GM21390 (cell line): ENCODE data around the gene PRMT2.

Source experiments
- ATAC-seq: cut with Tn5 transposase; IDR thresholded peaks from one replicate; pipeline ENCODE4 v1.9.1; 2021; ENCODE audit not compliant: unreplicated experiment

Gene PRMT2

DNA sequence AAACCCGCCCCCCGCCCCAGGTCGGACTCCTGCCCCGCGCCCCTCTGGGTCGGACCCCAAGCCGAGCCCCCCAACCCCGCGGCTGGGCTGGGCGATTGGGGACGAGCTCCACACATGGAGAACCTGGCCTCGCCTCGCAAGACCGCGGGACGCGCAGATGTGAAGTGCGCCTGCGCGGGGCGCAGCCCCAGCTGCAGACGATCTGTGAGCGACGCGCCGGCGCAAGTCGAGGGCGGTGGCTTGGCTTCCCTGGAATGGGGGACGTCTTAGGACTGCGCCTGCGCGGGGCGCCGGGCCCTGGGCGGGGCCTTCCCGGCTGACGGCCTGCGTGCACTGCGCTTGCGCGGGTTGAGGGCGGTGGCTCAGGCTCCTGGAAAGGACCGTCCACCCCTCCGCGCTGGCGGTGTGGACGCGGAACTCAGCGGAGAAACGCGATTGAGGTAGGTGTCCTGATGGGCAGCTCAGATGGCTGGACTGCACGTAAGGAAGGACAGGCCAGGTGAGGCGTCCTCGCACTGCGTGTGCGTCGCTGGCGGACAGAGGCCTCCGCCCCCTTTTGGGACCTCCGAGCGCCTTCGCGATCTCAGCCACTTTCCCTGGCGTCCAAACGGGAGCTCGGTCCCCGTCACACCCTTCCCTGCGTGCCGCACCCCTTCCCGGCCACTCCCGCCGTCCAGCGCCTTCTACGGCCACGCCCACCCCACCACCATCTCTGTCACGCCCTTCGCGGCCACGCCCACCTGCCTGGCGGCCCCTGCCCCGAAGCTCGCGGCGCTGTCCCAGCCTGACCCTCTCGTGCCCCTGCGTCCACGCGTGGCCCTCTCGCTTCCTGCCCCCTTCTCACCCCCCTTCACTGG is at the start of gene PRMT2:
Gene PRMT2, plus strand, starts transcription at position 351 of the 857 bp plus-strand sequence. CDS start 1,278 bp downstream, outside the sequence.
- ATAC-seq: peak; percentile 89

DNA sequence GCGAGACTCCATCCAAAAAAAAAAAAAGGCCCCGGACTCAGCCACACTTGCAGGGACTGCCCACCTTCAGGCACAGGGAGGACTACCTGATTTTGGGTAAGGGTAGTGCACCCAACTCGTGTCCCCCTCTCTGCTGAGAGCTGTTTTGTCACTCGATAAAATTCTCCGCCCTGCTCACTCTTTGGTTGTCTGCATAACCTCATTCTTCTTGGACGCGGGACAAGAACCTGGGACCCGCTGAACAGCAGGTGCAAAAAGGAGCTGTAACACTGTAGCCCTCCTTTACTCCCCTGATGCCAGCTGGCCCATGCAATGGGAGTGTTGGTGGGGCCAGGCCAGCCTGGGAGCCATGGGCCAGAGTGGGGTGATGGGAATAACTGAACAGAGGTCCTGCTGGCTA is 41.2 kb upstream of the PRMT2 start:
- ATAC-seq: no peak

DNA sequence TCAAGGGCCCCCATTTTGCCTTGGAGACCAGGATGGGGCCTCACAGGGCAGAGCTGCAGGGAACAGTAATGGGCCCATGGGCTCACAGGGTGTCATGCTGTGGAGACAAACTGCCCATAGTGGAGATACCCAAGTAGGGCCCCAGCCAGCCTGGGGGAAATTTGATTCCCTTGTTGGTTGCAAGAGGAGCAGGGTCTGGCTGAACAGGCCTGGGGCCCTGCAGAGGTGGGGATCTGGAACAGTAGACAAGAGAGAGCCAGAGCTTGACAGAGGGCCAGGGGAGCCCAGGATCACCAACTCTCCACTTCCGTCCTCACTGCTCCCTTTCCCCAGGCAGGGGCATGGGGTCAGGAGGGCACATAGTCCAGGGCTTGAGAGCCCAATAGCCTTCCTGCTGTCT is 39.3 kb upstream of the PRMT2 start:
- ATAC-seq: no peak

DNA sequence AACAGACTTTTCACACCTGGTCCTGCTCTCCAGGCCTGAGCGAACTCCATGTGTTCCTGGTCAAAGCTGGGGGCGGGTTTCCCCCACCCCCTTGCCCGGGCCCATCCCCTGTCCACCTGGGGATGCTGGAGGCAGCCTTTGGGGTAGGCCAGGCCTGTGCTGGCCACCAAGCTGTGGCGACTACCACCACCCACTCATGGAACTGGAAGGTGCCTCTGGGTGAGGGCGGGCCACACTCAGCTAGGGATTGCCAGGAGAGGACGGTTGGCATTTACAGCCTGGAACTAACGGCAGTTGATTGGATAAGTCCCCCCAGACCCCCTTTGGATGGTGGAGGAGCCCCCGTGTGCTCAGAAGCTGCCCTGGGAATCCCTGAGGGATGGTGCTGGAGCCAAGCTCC is 38.4 kb upstream of the PRMT2 start:
- ATAC-seq: no peak

DNA sequence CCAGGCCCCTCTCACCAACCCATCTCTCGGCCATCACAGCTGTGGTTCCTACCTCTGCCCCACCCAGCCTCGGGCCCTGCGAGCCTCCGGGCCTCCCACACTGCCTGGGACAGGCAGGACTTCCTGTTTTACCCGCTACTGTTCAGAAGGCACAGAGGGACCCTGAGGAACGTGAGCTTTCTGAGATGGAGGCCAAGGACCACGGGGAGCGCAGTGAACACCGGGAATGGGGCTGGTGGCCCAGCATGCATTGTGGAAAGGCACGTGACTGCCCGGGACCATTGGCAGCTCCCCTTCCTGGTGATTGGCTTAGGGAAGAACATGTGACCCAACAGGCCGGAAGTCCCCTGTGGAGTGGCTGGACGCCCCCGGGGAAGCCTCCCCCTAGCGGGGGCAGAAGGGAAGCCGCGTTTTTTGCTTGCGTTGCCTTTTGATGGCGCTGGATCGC is 37.6 kb upstream of the PRMT2 start:
- no peak for ATAC-seq

DNA sequence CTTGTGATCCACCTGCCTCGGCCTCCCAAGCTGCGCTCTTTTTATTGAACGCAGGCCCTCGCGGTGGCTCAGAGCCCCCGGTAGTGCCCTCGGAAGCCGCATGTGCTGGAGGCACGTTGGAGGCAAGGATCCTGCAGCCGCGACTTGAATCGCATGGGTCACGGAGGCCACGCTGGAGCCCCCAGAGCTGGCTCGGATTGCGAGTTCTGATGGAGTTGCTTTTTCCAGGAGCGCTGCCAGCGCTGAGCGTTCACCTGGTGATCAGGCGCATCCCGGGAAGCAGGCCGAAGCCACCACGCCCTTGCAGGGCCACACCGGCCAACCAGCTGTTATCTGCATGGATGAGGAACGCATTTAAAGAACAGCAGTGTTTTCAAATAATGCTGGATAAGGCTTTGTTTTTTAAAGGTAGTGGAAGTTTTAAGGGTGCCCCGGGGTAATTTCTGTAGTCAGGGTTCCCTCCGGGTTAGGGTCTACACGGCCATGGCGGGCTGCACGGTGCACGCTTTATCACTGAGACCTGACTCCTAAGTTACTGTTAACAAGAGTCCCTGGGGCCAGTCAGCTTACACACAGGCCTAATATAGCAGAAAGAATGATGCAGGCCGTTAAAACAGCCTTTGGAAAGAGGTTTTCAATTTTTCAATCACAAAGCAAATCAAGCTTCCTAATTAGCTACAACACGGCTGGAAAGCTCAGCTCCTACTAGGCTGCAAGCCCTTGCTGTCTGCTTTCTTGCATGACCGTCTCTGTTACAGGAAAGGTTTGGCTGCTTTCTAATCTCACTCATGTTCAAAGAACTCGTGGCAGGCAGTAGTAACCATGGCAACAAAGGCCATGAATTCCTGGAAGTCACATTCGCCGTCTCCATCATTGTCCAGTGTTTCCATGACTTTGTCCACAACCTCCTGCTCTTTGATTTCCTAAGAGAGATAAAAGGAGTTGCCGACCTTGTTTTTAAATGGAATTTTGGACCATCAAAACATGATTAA is 36.6 kb upstream of the PRMT2 start:
- no peak for ATAC-seq

DNA sequence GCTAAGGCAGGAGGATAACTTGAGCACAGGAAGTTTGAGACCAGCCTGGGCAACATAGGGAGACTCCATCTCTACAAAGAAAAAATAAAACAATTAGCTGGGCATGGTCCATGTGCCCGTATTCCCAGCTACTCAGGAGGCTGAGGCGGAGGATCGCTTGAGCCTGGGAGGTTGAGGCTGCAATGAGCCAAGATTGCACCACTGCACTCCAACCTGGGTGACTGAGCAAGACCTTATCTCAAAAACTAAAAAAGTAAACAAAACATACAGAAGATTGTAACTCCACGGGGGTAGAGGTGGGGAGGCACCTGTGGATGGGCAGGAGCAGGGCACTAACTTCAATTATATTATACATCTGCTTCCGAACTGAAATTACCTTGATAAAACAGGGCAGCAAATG is 35.2 kb upstream of the PRMT2 start:
- no peak for ATAC-seq

DNA sequence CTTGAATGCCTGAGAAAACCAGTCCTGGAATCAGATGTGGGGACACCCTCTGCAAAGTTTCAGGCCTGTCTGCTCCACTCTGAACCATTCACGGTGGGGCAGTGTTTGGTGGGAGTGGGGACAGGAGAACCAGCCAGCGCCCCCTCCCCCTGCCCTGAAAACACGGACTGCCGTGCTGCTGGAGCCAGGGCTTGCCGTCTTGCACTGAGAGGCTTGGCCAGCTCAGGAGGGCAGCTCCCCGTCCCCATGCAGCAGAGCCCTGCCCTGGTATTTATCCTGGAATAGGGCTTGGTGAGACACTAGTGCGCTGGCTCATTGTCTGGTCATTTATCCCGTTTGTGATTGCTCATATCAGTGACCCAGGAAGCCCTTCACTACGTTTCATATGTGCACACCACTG is 34.5 kb upstream of the PRMT2 start:
- no peak for ATAC-seq

DNA sequence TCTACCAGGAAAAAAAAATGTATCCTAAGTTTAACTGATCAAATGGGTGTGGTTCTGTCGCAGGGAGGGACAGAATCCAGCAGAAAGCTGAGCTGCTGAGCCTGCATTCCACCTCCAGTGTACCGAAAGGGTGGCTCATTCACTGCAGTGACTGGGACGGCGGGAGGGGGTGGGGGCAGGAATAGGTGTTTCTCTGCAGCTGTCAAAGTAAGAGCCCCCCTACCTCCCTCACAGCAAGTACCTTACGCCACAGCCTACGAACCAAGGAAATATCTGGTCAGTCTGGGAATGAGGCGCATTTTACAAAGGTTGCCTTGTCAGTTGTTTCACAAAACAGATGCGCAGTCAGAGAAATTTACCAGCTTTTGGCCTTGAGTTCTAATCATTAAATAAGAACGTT is 32.2 kb upstream of the PRMT2 start:
- ATAC-seq: no peak

DNA sequence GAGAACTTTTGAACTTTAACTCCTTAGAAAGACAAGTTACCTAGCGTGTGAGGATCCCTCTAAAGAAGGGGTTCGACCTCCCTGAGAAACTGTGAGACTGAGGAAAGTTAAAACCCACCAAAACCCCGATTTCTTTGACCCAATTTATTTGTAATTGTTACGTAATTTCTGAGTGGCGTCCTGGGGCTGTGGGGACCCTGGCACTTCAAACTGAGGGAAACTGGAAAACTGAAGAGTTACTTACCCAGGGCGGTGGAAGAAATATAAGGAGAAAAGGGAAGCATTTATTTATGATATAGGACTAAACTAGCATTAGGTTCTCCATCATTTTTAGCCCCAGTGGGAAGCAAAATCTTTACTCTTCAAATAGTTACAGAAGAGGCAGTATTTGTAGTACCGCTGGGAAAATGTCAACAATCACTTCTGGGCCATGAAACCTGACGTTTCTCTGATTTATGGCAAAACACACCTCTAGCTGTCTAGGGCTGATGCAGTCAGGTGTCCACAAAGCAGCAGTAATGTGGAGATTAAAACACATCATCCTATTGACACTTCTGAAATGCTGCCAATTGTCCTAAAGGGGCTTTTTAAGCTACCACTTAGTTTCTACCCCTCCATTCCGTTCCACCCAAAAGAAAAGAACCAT is 31.0 kb upstream of the PRMT2 start:
- no peak for ATAC-seq

DNA sequence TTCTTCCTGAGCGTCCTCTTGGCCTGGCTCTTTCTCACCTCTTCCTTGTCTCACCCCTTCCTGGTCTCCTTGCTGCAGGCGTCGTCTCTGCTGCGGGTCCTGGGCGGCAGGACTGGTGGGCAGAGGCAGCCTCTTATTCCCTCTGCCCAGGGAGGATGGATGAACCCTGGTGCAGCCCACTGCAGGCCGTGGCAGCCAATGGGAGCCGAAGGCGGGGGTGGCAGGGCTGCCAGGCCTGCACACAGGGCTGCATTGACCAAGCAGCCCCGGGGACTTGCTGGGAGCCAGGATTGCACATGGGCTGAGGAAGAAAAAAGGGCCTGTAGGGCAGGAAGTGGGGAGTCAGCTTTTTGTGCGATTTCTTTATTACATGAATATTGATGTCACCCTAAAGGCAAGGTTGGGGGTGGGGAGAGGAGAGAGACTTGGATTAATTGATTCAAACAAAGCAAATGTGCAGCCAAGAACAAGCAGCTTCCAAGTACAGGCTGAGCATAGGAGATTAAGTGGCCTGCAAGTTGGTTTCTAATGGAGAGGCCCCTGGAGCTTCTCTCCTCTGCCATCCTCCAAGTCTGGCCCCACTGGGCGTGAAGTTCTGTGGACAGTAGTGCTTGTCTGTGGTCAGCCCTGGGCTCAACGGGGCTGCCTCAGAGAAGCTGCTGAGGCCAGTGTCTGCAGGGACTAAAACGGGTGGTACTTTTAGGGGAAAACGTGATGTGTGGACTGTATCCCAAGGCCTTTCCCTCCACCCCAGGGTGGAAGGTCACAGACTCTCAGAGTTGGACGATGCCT is 30.3 kb upstream of the PRMT2 start, which contains the start of gene S100B:
Gene S100B, minus strand, starts transcription at position 108 of the 792 bp plus-strand sequence. CDS start 2,667 bp downstream, outside the sequence.
- ATAC-seq: no peak

DNA sequence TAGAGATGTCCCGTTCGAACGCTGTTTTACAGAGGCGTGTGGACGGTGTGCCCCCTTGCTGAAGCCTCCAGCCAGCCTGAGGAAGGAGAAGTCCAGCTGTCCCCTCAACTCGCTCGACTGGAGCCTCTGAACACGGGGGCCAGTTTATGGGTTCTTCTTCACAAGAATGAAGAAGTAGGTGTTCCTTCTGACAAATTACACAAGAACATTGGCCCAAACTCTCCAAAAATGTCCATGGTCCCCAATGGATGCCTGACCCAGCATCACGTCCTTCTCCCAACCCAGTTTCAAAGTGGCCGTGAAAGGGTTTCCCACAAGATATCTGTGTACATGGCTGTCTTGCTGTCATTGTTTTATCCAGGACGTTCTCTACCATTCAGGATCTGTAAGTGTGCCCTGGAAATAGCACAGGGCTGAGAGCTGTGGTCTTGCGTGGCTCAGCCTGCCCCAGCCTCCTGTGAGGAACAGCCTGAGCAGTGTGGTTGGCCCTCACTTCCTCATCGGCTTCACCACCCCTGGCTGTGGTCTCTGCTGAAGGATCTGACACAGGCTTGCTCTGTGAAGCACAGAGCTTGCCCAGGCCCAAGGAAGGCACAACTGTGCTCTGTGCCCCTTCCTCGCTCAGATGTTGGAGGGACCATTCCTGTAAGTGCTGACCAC is 29.6 kb upstream of the PRMT2 start:
- ATAC-seq: no peak

DNA sequence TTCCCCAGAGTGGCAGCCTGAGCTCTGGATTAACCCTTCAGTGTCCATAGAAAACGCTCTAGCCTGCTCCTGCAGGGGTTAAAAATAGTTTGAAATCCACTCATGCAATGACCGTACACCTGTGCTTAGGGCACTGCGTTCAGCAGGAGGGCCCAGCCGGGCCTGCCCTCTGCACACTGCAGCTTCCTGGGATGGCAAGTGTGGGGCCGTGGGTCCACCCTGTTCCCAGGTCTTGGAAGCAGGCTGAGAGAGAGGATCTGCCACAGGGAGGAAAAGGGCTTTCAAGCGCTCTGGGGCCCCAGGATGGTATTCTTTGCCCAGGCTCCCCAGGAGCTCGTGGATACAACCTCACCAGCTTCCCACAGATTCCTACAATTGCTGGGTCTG is 29.1 kb upstream of the PRMT2 start:
- ATAC-seq: no peak

DNA sequence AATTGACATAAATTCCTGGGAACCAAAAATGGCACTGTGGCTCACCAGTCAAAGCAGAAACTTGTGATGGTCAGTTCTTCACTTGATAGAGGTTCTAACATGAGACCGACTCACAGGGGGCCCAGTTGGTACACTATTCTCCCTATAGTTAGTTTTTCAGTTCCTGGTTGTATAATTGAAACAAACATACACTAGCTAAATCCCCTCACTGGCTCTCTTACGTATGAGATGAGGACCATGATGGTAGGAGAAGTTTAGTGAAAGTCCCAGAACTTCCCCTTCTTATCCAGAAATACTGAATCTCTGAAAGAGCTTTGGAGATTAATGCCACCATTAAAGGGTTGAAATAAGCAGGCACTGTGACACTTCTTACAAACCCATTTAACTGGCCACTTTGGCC is 27.8 kb upstream of the PRMT2 start:
- no peak for ATAC-seq

DNA sequence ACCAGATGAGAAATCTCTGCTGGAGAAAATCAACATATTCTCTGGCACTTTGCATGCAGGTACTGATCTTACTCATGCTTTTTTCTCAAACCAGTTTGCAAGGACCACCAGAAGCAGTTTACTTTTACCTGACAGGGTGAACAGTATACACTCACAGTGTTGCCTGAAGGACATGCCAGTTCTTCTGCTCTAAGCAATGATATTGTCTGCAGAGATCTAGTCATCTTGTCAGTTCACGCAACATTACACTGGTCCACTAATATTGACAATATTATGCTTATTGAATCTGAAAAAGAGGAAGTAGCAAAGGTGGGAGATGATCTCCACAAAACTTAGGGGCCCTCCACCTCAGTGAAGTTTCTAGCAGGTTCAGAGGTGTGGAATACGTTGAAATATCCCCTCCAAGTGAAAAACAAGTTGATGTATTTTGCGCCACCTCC is 26.8 kb upstream of the PRMT2 start:
- ATAC-seq: no peak

DNA sequence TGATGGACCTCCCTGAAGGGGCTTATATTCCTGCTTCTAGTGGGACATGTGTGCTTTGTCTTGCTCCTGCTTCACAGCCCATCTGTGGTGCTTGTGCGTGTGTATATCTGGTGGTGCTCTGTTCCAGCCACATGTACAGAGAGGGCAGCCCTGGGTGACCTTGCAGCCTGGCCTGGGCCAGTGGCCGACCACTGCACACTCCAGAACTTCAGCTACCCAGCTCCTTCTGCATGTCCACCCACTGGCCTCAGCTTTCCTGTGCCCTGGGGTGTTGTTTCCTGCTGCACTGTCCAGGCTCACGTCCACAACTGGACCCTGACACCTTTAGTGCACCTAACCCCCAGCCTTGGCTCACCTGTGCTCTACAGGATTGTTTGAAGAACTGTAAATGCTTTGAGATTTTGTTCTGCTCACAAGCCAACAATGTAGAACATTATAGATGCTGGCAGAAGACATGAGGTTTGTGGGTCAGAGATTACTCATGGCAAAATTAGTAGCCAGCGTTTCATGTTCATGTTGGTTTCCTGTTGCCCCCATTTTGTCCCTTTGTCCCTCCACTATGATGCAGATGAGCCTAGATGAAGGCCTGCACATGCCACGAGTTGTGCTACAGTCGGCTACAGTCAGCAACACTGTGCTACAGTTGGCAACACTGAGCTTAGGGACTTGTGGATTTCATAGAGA is 25.3 kb upstream of the PRMT2 start:
- no peak for ATAC-seq

DNA sequence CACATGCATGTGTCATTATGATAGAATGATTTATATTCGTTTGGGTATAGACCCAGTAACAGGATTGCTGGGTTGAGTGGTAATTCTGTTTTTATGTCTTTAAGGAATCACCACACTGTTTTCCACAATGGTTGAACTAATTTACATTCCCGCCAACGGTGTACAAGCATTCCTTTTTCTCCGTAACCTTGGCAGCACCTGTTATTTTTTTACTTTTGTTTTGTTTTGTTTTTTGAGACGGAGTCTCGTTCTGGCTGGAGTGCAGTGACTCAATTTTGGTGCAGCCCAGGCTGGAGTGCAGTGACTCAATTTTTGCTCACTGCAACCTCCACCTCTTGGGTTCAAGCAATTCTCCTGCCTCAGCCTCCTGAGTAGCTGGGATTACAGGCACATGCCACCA is 22.1 kb upstream of the PRMT2 start:
- no peak for ATAC-seq

DNA sequence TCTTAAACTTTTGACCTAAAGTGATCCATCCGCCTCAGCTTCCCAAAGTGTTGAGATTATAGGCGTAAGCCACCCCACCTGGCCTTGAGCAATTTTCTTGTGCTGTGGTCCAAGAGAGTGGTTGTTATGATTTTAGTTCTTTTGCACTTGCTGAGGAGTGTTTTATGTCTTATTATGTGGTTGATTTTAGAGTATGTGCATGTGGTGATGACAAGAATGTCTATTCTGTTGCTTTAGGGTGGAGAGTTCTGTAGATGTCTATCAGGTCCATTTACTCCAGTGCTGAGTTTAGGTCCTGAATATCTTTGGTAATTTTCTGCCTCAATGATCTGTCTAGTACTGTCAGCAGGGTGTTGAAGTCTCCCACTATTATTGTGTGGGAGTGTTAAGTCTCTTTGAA is 19.4 kb upstream of the PRMT2 start:
- no peak for ATAC-seq

DNA sequence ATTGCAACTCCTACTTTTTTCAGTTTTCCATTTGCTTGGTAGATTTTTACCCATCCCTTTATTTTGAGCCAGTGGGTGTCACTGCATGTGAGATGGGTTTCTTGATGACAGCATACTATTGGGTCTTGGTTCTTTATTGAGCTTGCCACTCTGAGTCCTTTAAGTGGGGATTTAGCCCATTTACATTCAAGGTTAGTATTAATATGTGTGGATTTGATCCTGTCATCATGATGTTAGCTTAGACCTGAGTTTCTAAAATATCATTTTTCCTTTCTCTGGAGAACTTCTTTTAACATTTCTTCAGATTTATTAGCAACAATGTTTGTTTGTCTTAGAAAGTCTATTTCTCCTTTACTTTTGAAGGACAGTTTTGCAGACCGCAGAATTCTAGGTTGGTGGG is 18.8 kb upstream of the PRMT2 start:
- no peak for ATAC-seq
